Effector memory CD8-positive, alpha-beta T cell (primary cell): Measurements from ENCODE around the gene FAM13B.
"Not testable (repeated sequence)": the region's sequence is repeated elsewhere in the genome, so short reads cannot be mapped to it uniquely, and the experiment has no call there.

Experiments
- ATAC-seq: fragments of 150-1000 bp; cut with Tn5 transposase; replicated peaks from 2 replicates; pipeline ENCODE4 v1.10.0; 2021; ENCODE audit warnings: mild to moderate bottlenecking, moderate library complexity
- DNase-seq, 3 experiments: peaks; one replicate each; pipeline ENCODE4 v3.0.0; 2021
- H3K27ac Mint-ChIP-seq, 2 donors: one replicate each; pipeline ENCODE4 v1.8.0; 2022; ENCODE audit warnings: mild to moderate bottlenecking in 2 of 2, mixed read lengths in 2 of 2, moderate library complexity in 2 of 2
- H3K27me3 Mint-ChIP-seq, 2 donors: one replicate each; pipeline ENCODE4 v1.8.0; 2022; ENCODE audit warnings: mixed read lengths in 2 of 2
- H3K36me3 Mint-ChIP-seq: one replicate; pipeline ENCODE4 v1.8.0; 2022; ENCODE audit warnings: mild to moderate bottlenecking, moderate library complexity, mixed read lengths; ENCODE audit not compliant: insufficient read depth
- H3K4me1 Mint-ChIP-seq, 2 donors: one replicate each; pipeline ENCODE4 v1.8.0; 2022; ENCODE audit warnings: low read depth in 2 of 2, mixed read lengths in 2 of 2
- H3K4me3 Mint-ChIP-seq, 2 donors: one replicate each; pipeline ENCODE4 v1.8.0; 2022; ENCODE audit warnings: mild to moderate bottlenecking in 2 of 2, mixed read lengths in 2 of 2, moderate library complexity in 2 of 2
- H3K9me3 Mint-ChIP-seq, 2 donors: one replicate each; pipeline ENCODE4 v1.8.0; 2022; ENCODE audit warnings: mixed read lengths in 2 of 2

FAM13B gene

DNA sequence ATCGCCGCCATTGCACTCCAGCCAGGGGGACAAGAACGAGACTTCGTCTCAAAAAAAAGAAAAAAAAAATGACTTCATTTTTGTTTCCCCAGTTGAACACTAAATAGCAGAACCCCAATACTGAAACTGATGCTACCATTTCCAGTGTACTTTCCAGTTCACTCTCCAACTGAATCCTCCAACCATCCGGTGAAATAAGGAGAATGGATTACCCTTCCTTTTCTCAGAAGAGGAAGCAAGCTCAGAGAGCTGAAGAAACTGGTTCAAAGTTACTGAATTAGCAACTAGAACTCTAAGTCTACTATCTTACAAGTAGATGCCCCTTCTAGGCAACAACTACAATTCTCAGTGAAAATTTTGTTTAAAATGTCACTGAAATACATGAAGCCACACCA lies 3.9 kb downstream of the FAM13B start:
- Mint-ChIP-seq H3K4me3 (peak overlapping the region; percentile 95 to 99), H3K4me1 (peaks cover 55 to 66% of the 10 kb centered on the region in 2 donors), H3K36me3 (peaks cover 41% of the 10 kb centered on the region), H3K9me3 (no peaks in the 10 kb centered on the region), H3K27me3 (no peaks in the 10 kb centered on the region), H3K27ac (peak overlapping the region; percentile 97 to 99)
- DNase-seq (no peak), ATAC-seq (no peak)

DNA sequence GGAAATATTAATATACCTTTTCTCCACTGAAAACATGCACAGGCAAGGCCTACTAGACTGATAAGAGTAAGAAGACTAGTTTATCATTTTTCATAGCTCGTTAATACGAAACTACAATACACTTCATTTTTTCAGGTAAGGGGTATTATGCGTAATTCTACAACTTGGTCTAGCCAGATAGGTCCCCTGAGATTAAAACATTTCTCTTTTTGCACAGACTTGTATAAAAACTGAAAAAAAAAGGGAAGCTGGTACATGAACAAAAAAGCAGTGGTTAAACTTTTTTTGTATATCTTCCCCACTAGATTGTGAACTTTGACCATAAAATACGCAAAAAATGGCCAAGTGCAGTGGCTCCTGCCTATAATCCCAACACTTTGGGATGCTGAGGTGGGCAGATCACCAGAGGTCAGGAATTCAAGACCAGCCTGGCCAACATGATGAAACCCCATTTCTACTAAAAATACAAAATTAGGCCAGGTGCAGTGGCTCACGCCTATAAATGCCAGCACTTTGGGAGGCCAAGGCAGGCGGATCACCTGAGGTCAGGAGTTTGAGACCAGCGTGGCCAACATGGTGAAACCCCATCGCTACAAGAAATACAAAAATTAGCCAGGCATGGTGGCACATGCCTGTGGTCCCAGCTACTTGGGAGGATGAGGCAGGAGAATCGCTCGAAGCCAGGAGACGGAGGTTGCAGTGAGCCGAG lies 4.5 kb downstream of the FAM13B start:
- not testable (repeated sequence) for DNase-seq, ATAC-seq, H3K9me3 Mint-ChIP-seq, H3K27me3 Mint-ChIP-seq
- Mint-ChIP-seq H3K4me1 (peaks cover 57 to 68% of the 10 kb centered on the region in 2 donors), H3K4me3 (peak overlapping the region; percentile 40 to 41), H3K27ac (peak overlapping the region; percentile 8 to 97), H3K36me3 (peaks cover 36% of the 10 kb centered on the region)

DNA sequence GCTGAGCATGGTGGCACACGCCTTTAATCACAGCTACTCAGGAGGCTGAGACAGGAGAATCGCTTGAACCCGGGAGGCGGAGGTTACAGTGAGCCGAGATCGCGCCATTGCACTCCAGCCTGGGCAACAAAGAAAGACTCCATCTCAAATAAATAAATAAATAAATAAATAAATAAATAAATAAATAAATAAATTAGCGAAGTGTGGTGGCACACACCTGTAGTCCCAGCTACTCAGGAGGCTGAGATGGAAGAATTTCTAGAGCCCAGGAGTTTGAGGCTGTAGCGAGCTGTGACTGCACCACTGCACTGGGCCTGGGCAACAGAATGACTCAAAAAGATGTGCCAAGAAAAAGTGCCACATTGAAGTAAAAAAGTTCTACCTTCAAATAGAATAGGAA lies 6.1 kb downstream of the FAM13B start:
- not testable (repeated sequence) for ATAC-seq, H3K9me3 Mint-ChIP-seq, DNase-seq, H3K27me3 Mint-ChIP-seq
- peaks cover 58 to 73% of the 10 kb centered on the region in 2 donors for H3K4me1 Mint-ChIP-seq
- H3K4me3 Mint-ChIP-seq = peak overlapping the region in 1 of 2 donors; percentile 40
- peaks cover 19% of the 10 kb centered on the region for H3K36me3 Mint-ChIP-seq
- peak overlapping the region in 1 of 2 donors; percentile 97 for H3K27ac Mint-ChIP-seq

DNA sequence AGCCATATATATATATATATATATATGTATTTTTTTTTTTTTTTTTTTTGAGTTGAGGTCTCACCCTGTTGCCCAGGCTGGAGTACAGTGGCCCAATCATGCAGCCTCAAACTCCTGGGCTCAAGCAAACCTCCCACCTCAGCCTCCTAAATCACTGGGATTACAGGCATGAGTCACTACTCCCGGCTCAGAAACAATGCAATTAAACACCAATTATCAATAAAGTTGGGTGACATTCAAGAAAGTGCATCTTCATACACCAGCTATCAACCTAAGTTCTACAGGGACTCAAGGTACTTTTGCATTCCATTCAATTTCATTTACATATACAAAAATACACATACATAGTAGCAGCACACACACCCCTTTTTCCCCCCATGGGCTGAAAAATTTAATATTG lies 7.6 kb downstream of the FAM13B start:
- peaks cover 13% of the 10 kb centered on the region for H3K36me3 Mint-ChIP-seq
- DNase-seq (no peak), ATAC-seq (no peak)
- peak overlapping the region; percentile 31 to 36 for H3K4me3 Mint-ChIP-seq
- peaks cover 53 to 71% of the 10 kb centered on the region in 2 donors for H3K4me1 Mint-ChIP-seq
- H3K9me3 Mint-ChIP-seq = no peaks in the 10 kb centered on the region
- H3K27ac Mint-ChIP-seq = peak overlapping the region; percentile 46 to 67
- no peaks in the 10 kb centered on the region for H3K27me3 Mint-ChIP-seq

DNA sequence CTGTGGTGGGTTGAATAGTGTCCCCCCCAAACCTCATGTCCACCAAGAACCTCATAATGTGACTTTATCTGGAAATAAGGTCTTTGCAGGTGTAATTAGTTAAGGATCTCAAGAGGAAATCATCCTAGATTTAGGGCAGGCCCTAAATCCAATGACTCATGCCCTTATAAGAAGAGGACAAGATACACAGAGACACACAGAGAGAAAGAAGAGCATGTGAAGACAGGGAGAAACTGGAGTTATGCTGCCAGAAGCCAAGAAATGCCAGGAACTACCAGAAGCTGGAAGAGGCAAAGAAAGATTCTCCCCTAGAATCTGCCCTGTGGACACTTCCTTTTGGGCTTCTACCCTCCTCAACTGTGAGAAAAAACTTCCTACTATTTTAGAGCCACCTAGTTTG lies 8.8 kb downstream of the FAM13B start:
- no peaks in the 10 kb centered on the region for H3K27me3 Mint-ChIP-seq
- H3K36me3 Mint-ChIP-seq = peaks cover 24% of the 10 kb centered on the region
- no peak for DNase-seq
- peak overlapping the region; percentile 22 to 67 for H3K4me3 Mint-ChIP-seq
- ATAC-seq = no peak
- H3K4me1 Mint-ChIP-seq = peaks cover 45 to 63% of the 10 kb centered on the region in 2 donors
- peak overlapping the region; percentile 8 to 67 for H3K27ac Mint-ChIP-seq
- H3K9me3 Mint-ChIP-seq = no peaks in the 10 kb centered on the region

DNA sequence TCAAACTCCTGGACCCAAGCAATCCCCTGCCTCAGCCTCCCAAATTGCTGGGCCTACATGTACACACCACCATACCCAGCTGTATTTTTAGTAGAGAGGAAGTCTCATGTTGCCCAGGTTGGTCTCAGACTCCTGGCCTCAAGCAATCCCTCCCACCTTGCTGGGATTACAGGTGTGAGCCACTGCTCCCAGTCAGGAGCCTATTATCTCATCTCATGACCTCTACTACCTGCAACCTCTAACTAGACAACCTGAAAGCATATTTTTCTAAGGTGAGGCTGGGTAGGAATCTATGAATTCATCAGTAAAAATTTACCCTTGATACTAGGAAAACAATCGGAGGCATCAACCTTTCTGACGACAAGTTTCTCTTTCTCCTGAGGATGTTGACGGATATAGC lies 10.0 kb downstream of the FAM13B start:
- DNase-seq (no peak), ATAC-seq (no peak)
- Mint-ChIP-seq H3K27ac (peak overlapping the region; percentile 41 to 54), H3K4me1 (peaks cover 45 to 61% of the 10 kb centered on the region in 2 donors), H3K4me3 (peak overlapping the region; percentile 38 to 43), H3K36me3 (peaks cover 35% of the 10 kb centered on the region), H3K9me3 (no peaks in the 10 kb centered on the region), H3K27me3 (no peaks in the 10 kb centered on the region)

DNA sequence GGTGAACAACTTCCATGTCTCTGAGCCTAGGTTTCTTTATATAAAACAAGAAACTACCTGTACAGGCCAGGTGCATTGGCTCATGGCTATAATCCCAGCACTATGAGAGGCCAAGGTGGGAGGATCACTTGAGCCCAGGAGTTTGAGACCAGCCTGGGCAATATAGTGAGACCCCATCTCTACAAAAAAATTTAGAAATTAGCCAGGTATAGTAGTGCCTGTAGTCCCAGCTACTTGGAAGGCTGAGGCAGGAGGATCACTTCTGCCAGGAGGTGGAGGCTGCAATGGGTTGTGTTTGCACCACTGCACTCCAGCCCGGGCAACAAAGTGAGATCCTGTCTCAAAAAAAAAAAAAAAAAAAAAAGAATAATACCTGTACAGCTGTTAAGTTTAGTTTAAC lies 11.1 kb downstream of the FAM13B start:
- ATAC-seq (no peak), DNase-seq (no peak)
- Mint-ChIP-seq H3K36me3 (peaks cover 45% of the 10 kb centered on the region), H3K4me3 (no peak overlapping the region), H3K4me1 (peaks cover 35 to 55% of the 10 kb centered on the region in 2 donors), H3K27ac (peak overlapping the region in 1 of 2 donors; percentile 44), H3K27me3 (no peaks in the 10 kb centered on the region), H3K9me3 (no peaks in the 10 kb centered on the region)

DNA sequence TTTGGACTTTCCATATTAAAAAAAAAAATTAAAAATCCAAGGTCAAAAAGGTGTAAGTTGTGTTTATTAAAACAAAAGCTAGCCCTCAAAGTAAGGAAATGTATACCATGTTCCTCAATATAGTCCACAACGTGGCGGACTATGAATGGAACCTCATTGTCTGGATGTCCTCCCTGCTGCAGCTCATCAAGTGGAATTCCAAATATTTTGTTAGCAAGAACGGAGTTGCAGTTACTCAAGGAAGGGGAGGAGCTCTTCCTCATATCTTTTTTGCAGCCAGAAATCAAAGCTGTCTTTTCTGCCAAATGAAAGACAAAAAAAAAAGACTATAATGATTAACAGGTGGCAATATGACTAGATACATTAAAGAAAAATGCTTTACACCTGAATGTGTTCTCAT lies 14.0 kb downstream of the FAM13B start:
- Mint-ChIP-seq H3K27ac (peak overlapping the region in 1 of 2 donors; percentile 4), H3K4me1 (peaks cover 17 to 43% of the 10 kb centered on the region in 2 donors), H3K36me3 (peaks cover 56% of the 10 kb centered on the region), H3K27me3 (no peaks in the 10 kb centered on the region), H3K9me3 (no peaks in the 10 kb centered on the region), H3K4me3 (no peak overlapping the region)
- no peak for ATAC-seq
- no peak for DNase-seq

DNA sequence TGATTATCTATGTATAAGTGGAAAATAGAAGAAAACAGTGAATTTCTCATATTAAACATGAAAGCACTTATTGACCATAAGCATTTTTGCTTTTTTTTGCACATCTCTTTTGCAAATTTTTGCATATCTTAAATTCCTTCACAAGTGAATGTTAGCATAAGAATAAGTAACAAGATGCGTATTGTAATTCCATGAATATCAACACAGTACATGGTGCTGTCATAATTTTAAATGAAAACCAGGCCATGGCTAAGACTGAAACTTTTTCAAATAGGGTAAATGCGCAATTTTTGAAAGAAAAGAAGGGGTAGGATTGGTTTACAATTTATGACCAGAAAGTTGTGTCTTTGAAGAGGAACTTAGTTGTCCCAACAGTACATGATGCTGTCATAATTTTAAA lies 17.0 kb downstream of the FAM13B start:
- no peak for DNase-seq
- H3K27me3 Mint-ChIP-seq = no peaks in the 10 kb centered on the region
- H3K36me3 Mint-ChIP-seq = peaks cover 75% of the 10 kb centered on the region
- H3K4me3 Mint-ChIP-seq = no peak overlapping the region
- H3K9me3 Mint-ChIP-seq = no peaks in the 10 kb centered on the region
- H3K4me1 Mint-ChIP-seq = peaks cover 0 to 27% of the 10 kb centered on the region in 2 donors
- ATAC-seq = no peak
- peak overlapping the region in 1 of 2 donors; percentile 59 for H3K27ac Mint-ChIP-seq

DNA sequence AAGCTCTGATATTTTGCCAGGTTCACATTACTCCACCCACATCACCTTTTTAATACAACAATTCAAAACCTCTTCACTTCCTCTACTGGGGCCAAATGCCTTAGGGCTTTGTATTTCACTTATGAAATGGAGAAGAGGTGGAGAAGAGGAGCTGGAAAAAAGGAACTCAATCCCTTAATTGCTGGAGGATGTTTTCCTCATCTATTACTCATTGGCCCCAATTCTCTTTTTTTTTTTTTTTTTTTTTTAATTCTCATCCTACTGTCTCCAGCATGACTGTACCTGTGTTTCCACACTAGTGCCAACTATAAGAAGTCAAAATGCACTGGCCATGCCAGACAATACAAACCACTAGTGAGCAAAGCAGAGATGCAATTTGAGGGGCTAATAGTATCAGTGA lies 20.9 kb downstream of the FAM13B start:
- no peaks in the 10 kb centered on the region for H3K9me3 Mint-ChIP-seq
- H3K36me3 Mint-ChIP-seq = peaks cover 80% of the 10 kb centered on the region

DNA sequence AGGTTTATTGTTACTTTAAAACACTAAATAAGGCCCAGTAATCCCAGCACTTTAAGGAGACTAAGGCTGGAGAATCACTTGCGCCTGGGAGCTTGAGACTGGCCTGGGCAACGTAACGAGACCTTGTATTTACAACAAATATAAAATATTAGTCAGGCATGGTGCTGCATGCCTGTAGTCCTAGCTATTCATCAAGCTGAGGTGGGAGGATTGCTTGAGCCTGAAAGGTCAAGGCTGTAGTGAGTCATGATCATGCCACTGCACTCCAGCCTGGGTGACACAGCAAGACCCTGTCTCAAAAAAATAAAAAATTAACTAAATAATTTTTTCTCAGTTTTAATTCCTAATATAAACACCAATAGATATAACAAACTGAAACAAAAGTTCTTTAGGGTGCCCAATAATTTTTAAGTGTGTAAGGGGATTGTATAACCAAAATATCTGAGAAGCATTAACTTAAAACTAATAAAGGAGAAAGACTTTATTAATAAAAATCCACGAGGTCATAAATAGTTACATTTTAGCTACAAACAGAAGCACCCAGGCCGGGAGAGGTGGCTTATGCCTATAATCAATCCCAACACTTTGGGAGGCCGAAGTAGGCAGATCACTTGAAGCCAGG lies 32.7 kb downstream of the FAM13B start:
- DNase-seq = no peak
- Mint-ChIP-seq H3K27ac (no peak overlapping the region), H3K4me3 (no peak overlapping the region), H3K9me3 (no peaks in the 10 kb centered on the region), H3K27me3 (no peaks in the 10 kb centered on the region), H3K4me1 (peaks cover 29 to 43% of the 10 kb centered on the region in 2 donors), H3K36me3 (peaks cover 58% of the 10 kb centered on the region)
- ATAC-seq = no peak

More for the DNA sequence above, 20.9 kb downstream of the FAM13B start:
- ATAC-seq (no peak), DNase-seq (no peak)
- Mint-ChIP-seq H3K27ac (no peak overlapping the region), H3K4me1 (peaks cover 0 to 15% of the 10 kb centered on the region in 2 donors), H3K4me3 (no peak overlapping the region), H3K27me3 (no peaks in the 10 kb centered on the region)

DNA sequence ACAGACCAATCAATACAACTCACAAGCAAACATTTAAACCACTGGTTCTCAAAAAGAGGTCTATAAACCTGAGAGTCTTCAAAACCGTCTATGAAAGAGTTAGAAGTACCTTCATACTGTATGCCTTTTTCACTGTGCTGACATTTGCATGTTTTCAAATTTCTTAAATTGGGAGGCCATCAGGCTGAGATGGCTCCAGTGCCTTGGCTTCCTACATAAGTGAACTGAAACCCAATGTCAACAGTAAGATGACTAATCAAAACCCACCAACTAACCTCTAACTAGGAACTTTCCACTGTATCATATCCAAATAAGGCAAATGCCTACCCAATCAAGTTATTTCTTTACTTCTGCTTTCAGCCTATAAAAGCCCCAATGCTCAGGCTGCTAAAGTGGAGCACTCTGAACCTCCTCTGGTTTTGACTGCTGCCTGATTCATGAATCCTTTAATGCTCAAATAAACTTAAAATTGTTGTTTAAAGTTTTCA lies 35.1 kb downstream of the FAM13B start:
- Mint-ChIP-seq H3K9me3 (no peaks in the 10 kb centered on the region), H3K27me3 (no peaks in the 10 kb centered on the region), H3K4me1 (peaks cover 26 to 43% of the 10 kb centered on the region in 2 donors), H3K27ac (peak overlapping the region; percentile 62 to 79), H3K4me3 (peak overlapping the region in 1 of 2 donors; percentile 13), H3K36me3 (peaks cover 44% of the 10 kb centered on the region)
- ATAC-seq (no peak), DNase-seq (no peak)

DNA sequence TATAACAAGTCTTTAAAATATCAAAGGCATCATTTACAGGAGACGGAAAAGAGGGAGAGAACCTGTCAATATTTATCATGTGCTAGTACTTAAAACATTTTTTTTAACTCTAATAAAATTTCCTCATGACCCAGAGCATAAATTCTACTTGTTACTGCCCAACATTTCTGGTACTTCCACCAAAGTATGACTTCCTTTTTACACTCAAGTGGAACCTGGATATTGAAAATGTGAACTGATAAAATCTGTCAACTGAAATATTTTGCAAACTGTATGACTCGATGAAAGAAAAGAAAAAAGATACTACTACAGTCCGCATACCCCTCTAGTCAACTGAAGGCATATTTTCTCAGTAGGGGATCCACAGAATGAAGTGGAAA lies 37.1 kb downstream of the FAM13B start:
- H3K27ac Mint-ChIP-seq = peak overlapping the region in 1 of 2 donors; percentile 86
- H3K4me1 Mint-ChIP-seq = peaks cover 29 to 50% of the 10 kb centered on the region in 2 donors
- H3K27me3 Mint-ChIP-seq = no peaks in the 10 kb centered on the region
- DNase-seq (no peak), ATAC-seq (no peak)
- H3K9me3 Mint-ChIP-seq = no peaks in the 10 kb centered on the region
- peaks cover 39% of the 10 kb centered on the region for H3K36me3 Mint-ChIP-seq
- peak overlapping the region in 1 of 2 donors; percentile 6 for H3K4me3 Mint-ChIP-seq
